ENCODE results near the gene PDPN. TPM values are rescaled to one million over a fixed set of nuclear protein-coding genes. Genes with fewer than 3 reads are reported as not detected.
"Not testable (repeated sequence)": the region's sequence is repeated elsewhere in the genome, so short reads cannot be mapped to it uniquely, and the experiment has no call there.

Gene PDPN
- total RNA-seq, 1 donor from 2014 or later, result 1.0 TPM

GRCh38 chr1:13556224-13556764 is 27.3 kb upstream of the PDPN start:
- no peaks in the 10 kb centered on the region for H3K4me1 Mint-ChIP-seq (ENCODE audit: low read depth)
- TF ChIP-seq, protein P1, sequence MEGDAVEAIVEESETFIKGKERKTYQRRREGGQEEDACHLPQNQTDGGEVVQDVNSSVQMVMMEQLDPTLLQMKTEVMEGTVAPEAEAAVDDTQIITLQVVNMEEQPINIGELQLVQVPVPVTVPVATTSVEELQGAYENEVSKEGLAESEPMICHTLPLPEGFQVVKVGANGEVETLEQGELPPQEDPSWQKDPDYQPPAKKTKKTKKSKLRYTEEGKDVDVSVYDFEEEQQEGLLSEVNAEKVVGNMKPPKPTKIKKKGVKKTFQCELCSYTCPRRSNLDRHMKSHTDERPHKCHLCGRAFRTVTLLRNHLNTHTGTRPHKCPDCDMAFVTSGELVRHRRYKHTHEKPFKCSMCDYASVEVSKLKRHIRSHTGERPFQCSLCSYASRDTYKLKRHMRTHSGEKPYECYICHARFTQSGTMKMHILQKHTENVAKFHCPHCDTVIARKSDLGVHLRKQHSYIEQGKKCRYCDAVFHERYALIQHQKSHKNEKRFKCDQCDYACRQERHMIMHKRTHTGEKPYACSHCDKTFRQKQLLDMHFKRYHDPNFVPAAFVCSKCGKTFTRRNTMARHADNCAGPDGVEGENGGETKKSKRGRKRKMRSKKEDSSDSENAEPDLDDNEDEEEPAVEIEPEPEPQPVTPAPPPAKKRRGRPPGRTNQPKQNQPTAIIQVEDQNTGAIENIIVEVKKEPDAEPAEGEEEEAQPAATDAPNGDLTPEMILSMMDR (IDR thresholded peaks at IDR 0.05), result no peak
- H3K27me3 Mint-ChIP-seq (ENCODE audit: low read depth), result no peaks in the 10 kb centered on the region

DNA sequence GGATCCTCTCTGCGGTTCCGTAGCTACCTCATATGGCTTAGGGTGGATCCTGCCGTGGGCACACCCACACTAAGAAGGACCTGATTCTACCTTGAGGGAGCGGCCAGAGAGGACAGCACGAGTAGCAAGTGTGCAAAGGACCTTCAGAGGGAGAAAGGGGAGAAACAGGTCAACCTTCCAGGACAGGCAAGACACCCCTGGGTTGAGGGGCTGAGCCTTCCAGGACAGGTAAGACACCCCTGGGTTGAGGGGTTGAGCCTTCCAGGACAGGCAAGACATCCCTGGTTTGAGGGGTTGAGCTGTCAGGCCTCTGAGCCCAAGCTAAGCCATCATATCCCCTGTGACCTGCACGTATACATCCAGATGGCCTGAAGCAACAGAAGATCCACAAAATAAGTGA is 23.1 kb upstream of the PDPN start:
- H3K9me3 Mint-ChIP-seq (ENCODE audit: low read depth), result peaks cover 3% of the 10 kb centered on the region
- no peak for DNase-seq (ENCODE audit: low spot score)
- H3K36me3 Mint-ChIP-seq (ENCODE audit: low read depth), result no peaks in the 10 kb centered on the region
- H3K4me1 Mint-ChIP-seq (ENCODE audit: low read depth), result no peaks in the 10 kb centered on the region
- H3K27me3 Mint-ChIP-seq (ENCODE audit: low read depth), result no peaks in the 10 kb centered on the region
- no peak overlapping the region for H3K4me3 Mint-ChIP-seq (ENCODE audit: unreplicated experiment)
- H3K27ac Mint-ChIP-seq (ENCODE audit: unreplicated experiment), result no peak overlapping the region
- TF ChIP-seq, protein P1 (IDR thresholded peaks at IDR 0.05), result no peak

More at GRCh38 chr1:13556224-13556764, 27.3 kb upstream of the PDPN start:
- Mint-ChIP-seq H3K4me3 (ENCODE audit: unreplicated experiment) (no peak overlapping the region), H3K9me3 (ENCODE audit: low read depth) (no peaks in the 10 kb centered on the region), H3K36me3 (ENCODE audit: low read depth) (no peaks in the 10 kb centered on the region), H3K27ac (ENCODE audit: unreplicated experiment) (no peak overlapping the region)
- no peak for DNase-seq (ENCODE audit: low spot score)

- not testable (repeated sequence) for H3K4me1 Mint-ChIP-seq (ENCODE audit: low read depth); H3K36me3 Mint-ChIP-seq (ENCODE audit: low read depth); H3K4me3 Mint-ChIP-seq (ENCODE audit: unreplicated experiment); H3K27me3 Mint-ChIP-seq (ENCODE audit: low read depth); H3K9me3 Mint-ChIP-seq (ENCODE audit: low read depth); H3K27ac Mint-ChIP-seq (ENCODE audit: unreplicated experiment); DNase-seq (ENCODE audit: low spot score)
These were observed 20.7 kb upstream of the PDPN start for GRCh38 chr1:13562981-13563380.

DNA sequence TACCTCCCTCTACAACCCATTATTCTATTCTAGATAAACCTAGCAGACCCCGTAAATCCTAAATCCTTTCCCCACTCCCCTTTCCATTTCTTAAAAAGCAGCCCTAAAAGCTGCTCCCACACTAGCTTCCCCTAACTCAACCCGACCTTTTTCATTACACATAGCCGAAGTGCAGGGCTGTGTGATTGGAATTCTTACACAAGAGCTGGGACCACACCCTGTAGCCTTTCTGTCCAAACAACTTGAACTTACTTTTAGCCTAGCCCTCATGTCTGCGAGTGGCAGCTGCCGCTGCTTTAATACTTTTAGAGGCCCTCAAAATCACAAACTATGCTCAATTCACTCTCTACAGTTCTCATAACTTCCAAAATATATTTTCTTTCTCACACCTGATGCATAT is 19.6 kb upstream of the PDPN start:
- Mint-ChIP-seq H3K9me3 (ENCODE audit: low read depth) (peaks cover 3% of the 10 kb centered on the region), H3K27me3 (ENCODE audit: low read depth) (no peaks in the 10 kb centered on the region), H3K4me3 (ENCODE audit: unreplicated experiment) (no peak overlapping the region), H3K4me1 (ENCODE audit: low read depth) (no peaks in the 10 kb centered on the region), H3K27ac (ENCODE audit: unreplicated experiment) (no peak overlapping the region), H3K36me3 (ENCODE audit: low read depth) (no peaks in the 10 kb centered on the region)
- TF ChIP-seq, protein P1 (IDR thresholded peaks at IDR 0.05), result no peak
- DNase-seq (ENCODE audit: low spot score), result no peak

- not testable (repeated sequence) for H3K9me3 Mint-ChIP-seq (ENCODE audit: low read depth); H3K4me3 Mint-ChIP-seq (ENCODE audit: unreplicated experiment); H3K36me3 Mint-ChIP-seq (ENCODE audit: low read depth); H3K27ac Mint-ChIP-seq (ENCODE audit: unreplicated experiment); H3K27me3 Mint-ChIP-seq (ENCODE audit: low read depth); H3K4me1 Mint-ChIP-seq (ENCODE audit: low read depth); DNase-seq (ENCODE audit: low spot score)
These were observed 13.2 kb upstream of the PDPN start for GRCh38 chr1:13570435-13570834.

DNA sequence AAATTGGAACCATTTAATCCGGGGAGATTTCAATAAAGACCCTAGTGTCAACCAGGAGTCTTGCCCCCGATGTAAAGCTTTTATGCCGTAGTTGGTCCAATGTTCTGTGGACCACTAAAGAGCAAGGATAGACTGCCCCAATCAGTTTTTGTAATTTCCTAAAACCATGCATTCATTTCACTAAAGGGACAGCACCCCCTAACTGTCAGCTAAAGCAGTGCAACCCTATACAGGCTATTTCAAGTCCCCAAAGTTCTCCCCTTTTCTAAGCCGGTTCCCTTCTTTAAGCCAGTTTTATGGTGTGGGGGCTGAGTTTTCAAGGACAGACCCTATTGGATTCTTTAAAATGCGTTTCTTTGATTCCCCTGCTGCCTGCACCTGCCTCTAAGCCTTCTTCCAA is 12.7 kb upstream of the PDPN start:
- H3K9me3 Mint-ChIP-seq (ENCODE audit: low read depth), result peaks cover 4% of the 10 kb centered on the region
- H3K4me3 Mint-ChIP-seq (ENCODE audit: unreplicated experiment), result no peak overlapping the region
- H3K4me1 Mint-ChIP-seq (ENCODE audit: low read depth), result no peaks in the 10 kb centered on the region
- DNase-seq (ENCODE audit: low spot score), result no peak
- H3K27me3 Mint-ChIP-seq (ENCODE audit: low read depth), result no peaks in the 10 kb centered on the region
- no peaks in the 10 kb centered on the region for H3K36me3 Mint-ChIP-seq (ENCODE audit: low read depth)
- TF ChIP-seq, protein P1 (IDR thresholded peaks at IDR 0.05), result peak; percentile 32
- H3K27ac Mint-ChIP-seq (ENCODE audit: unreplicated experiment), result no peak overlapping the region

Measured in chondrocyte (in vitro differentiated cells).